Large intestine (tissue), 3 donors: Measurements from ENCODE around the gene MCRIP2. TPM values are rescaled to one million over a fixed set of nuclear protein-coding genes. Genes with fewer than 3 reads are reported as not detected.
A peak's percentile ranks its signal among the peaks of the same experiment; 100 is the strongest.

Source experiments
- DNase-seq, 2 donors: peaks; one replicate each; pipeline versions ENCODE4 v3.0.0 to v3.0.0-alpha.2; 2013
- H3K27ac ChIP-seq: one replicate; pipeline ENCODE4 v1.5.1; 2013; ENCODE audit warnings: low read length
- H3K27me3 ChIP-seq: 2 replicates; pipeline ENCODE4 v1.6.1; 2013; ENCODE audit warnings: low read length; ENCODE audit not compliant: control insufficient read depth, insufficient read depth
- H3K36me3 ChIP-seq: 2 replicates; pipeline ENCODE4 v1.6.1; 2013; ENCODE audit warnings: low read length; ENCODE audit not compliant: control insufficient read depth, insufficient read depth
- H3K4me1 ChIP-seq: one replicate; pipeline ENCODE4 v1.6.1; 2013; ENCODE audit warnings: low read length; ENCODE audit not compliant: control insufficient read depth, insufficient read depth
- H3K4me3 ChIP-seq: one replicate; pipeline ENCODE4 v1.5.1; 2013; ENCODE audit warnings: low read length
- H3K9me3 ChIP-seq: one replicate; pipeline ENCODE4 v1.6.1; 2013; ENCODE audit warnings: mild to moderate bottlenecking, low read depth, low read length, moderate library complexity; ENCODE audit not compliant: control insufficient read depth
- WGBS: methylation state at CpG from one replicate; pipeline ENCODE4 v1.1.5; 2013; ENCODE audit warnings: low lambda C conversion rate; ENCODE audit not compliant: insufficient coverage; 5-methylcytosine and 5-hydroxymethylcytosine counted together
- polyA plus RNA-seq: library from polyadenylated mRNA; unstranded; fragments of 120-200 nt; gene quantifications from one replicate; pipeline ENCODE4 v1.2.1, GENCODE V29; 2013

MCRIP2 gene
- polyA plus RNA-seq, 1 donor: 43.3 TPM

GRCh38 chr16:648781-649589 lies 7.4 kb downstream of the MCRIP2 start, which contains the start of gene WDR90:
TSS of gene WDR90 (plus strand) at chr16:649365. CDS start at chr16:649417, 52 bp downstream.
- DNase-seq: peak; percentile 95 to 97
- no CpG with 5 or more reads among the region's 91 CpGs for WGBS

GRCh38 chr16:649631-650030 lies 8.0 kb downstream of the MCRIP2 start:
- Histone ChIP-seq H3K27ac (no peak overlapping the region), H3K4me1 (peaks cover 46% of the 10 kb centered on the region), H3K27me3 (no peaks in the 10 kb centered on the region), H3K9me3 (peaks cover 5% of the 10 kb centered on the region), H3K36me3 (peaks cover 30% of the 10 kb centered on the region), H3K4me3 (peak overlapping the region; percentile 65)
- WGBS: no CpG with 5 or more reads among the region's 44 CpGs
- DNase-seq: no peak

More at GRCh38 chr16:648781-649589, 7.4 kb downstream of the MCRIP2 start, which contains the start of gene WDR90:
- Histone ChIP-seq H3K9me3 (peaks cover 5% of the 10 kb centered on the region), H3K4me3 (peak within 1 kb of the TSS; percentile 65), H3K4me1 (peaks cover 48% of the 10 kb centered on the region), H3K27me3 (no peaks in the 10 kb centered on the region), H3K27ac (peak within 1 kb of the TSS; percentile 88), H3K36me3 (peaks cover 31% of the 10 kb centered on the region)

GRCh38 chr16:651844-652243 lies 10.2 kb downstream of the MCRIP2 start:
- H3K9me3 ChIP-seq: peaks cover 5% of the 10 kb centered on the region
- peaks cover 26% of the 10 kb centered on the region for H3K4me1 ChIP-seq
- peaks cover 31% of the 10 kb centered on the region for H3K36me3 ChIP-seq
- WGBS: no CpG with 5 or more reads among the region's 22 CpGs
- H3K27me3 ChIP-seq: no peaks in the 10 kb centered on the region
- H3K27ac ChIP-seq: no peak overlapping the region
- DNase-seq: no peak
- no peak overlapping the region for H3K4me3 ChIP-seq

- Histone ChIP-seq H3K27ac (no peak overlapping the region), H3K9me3 (peaks cover 5% of the 10 kb centered on the region), H3K4me1 (peaks cover 18% of the 10 kb centered on the region), H3K27me3 (no peaks in the 10 kb centered on the region), H3K36me3 (peaks cover 29% of the 10 kb centered on the region), H3K4me3 (no peak overlapping the region)
- WGBS: no CpG with 5 or more reads among the region's 28 CpGs
- DNase-seq: no peak
Measured at GRCh38 chr16:652454-653305, 11.1 kb downstream of the MCRIP2 start.

DNA sequence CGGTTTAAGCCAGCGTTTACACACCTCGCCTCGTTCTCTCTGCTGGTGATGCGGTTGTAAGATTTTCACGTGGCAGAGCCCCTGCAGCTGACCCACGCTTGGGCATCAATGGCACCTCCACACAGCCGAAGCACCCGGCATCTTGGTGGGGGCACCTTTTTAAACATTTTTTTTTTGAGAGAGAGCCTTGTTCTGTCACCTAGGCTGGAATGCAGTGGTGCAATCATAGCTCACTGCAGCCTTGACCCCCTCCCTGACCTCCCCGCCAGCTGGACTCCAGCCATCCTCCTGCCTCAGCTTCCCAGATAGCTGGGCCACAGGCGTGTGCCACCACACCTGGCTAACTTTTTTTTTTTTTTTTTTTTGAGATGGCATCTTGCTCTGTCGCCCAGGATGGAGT lies 12.4 kb downstream of the MCRIP2 start:
- DNase-seq: no peak
- Histone ChIP-seq H3K4me3 (no peak overlapping the region), H3K4me1 (peaks cover 6% of the 10 kb centered on the region), H3K9me3 (no peaks in the 10 kb centered on the region), H3K27ac (no peak overlapping the region), H3K27me3 (no peaks in the 10 kb centered on the region), H3K36me3 (peaks cover 33% of the 10 kb centered on the region)
- WGBS: no CpG with 5 or more reads among the region's 12 CpGs

DNA sequence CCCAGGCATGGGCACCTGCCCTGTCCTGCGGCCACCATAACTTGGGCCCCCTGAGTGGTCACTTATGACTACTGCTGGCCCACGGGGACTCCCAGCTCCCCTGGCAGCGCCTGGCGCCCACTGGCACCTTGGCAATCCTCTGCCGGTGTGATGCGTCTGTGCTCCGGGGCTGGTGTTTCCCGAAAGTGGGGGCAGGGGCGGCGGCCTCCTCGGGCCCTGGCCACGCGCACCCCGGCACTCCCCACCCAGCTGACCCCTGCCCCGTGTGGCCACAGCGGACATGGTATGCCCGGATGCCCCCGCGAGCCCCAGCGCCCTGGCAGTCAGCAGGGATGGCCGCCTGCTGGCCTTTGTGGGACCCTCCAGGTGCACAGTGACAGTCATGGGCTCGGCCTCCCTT lies 15.9 kb downstream of the MCRIP2 start:
- Histone ChIP-seq H3K36me3 (peaks cover 34% of the 10 kb centered on the region), H3K4me1 (peaks cover 8% of the 10 kb centered on the region), H3K9me3 (peaks cover under 1% of the 10 kb centered on the region), H3K27me3 (no peaks in the 10 kb centered on the region), H3K27ac (no peak overlapping the region), H3K4me3 (no peak overlapping the region)
- no peak for DNase-seq
- WGBS: no CpG with 5 or more reads among the region's 22 CpGs

- H3K9me3 ChIP-seq: peaks cover 4% of the 10 kb centered on the region
- no CpG with 5 or more reads among the region's 35 CpGs for WGBS
Measured at GRCh38 chr16:658679-659571, 17.3 kb downstream of the MCRIP2 start.

GRCh38 chr16:659618-660017 lies 18.0 kb downstream of the MCRIP2 start:
- peaks cover 8% of the 10 kb centered on the region for H3K4me1 ChIP-seq
- peaks cover 30% of the 10 kb centered on the region for H3K36me3 ChIP-seq
- DNase-seq: no peak
- H3K9me3 ChIP-seq: peaks cover 4% of the 10 kb centered on the region
- no peak overlapping the region for H3K4me3 ChIP-seq
- H3K27me3 ChIP-seq: no peaks in the 10 kb centered on the region
- no peak overlapping the region for H3K27ac ChIP-seq
- no CpG with 5 or more reads among the region's 20 CpGs for WGBS

More at GRCh38 chr16:658679-659571, 17.3 kb downstream of the MCRIP2 start:
- peaks cover 8% of the 10 kb centered on the region for H3K4me1 ChIP-seq
- no peak overlapping the region for H3K27ac ChIP-seq
- DNase-seq: no peak
- H3K27me3 ChIP-seq: no peaks in the 10 kb centered on the region
- peaks cover 31% of the 10 kb centered on the region for H3K36me3 ChIP-seq
- H3K4me3 ChIP-seq: no peak overlapping the region

GRCh38 chr16:660132-660458 lies 18.5 kb downstream of the MCRIP2 start:
- H3K27me3 ChIP-seq: no peaks in the 10 kb centered on the region
- no peak overlapping the region for H3K27ac ChIP-seq
- H3K9me3 ChIP-seq: peaks cover 4% of the 10 kb centered on the region
- peaks cover 27% of the 10 kb centered on the region for H3K36me3 ChIP-seq
- no peak for DNase-seq
- no CpG with 5 or more reads among the region's 6 CpGs for WGBS
- H3K4me1 ChIP-seq: peaks cover 8% of the 10 kb centered on the region
- H3K4me3 ChIP-seq: no peak overlapping the region
